GM19023 (cell line): ENCODE data around the gene NOXA1.
"Not testable (repeated sequence)": the region's sequence is repeated elsewhere in the genome, so short reads cannot be mapped to it uniquely, and the experiment has no call there.

Experiments
- ATAC-seq: cut with Tn5 transposase; IDR thresholded peaks from one replicate; pipeline ENCODE4 v1.9.1; 2021; ENCODE audit warnings: mild to moderate bottlenecking, moderate library complexity; ENCODE audit not compliant: unreplicated experiment

NOXA1 gene

GRCh38 chr9:137404961-137405567 is 18.1 kb upstream of the NOXA1 start:
- no peak for ATAC-seq

GRCh38 chr9:137405677-137406081 is 17.5 kb upstream of the NOXA1 start:
- no peak for ATAC-seq

GRCh38 chr9:137406085-137406760 is 17.0 kb upstream of the NOXA1 start:
- ATAC-seq: no peak

- ATAC-seq: no peak
These were observed 16.2 kb upstream of the NOXA1 start for GRCh38 chr9:137406876-137407589.

GRCh38 chr9:137407590-137408300 is 15.4 kb upstream of the NOXA1 start:
- ATAC-seq: no peak

- no peak for ATAC-seq
These were observed 14.4 kb upstream of the NOXA1 start for GRCh38 chr9:137408651-137409405.

GRCh38 chr9:137409515-137409914 is 13.7 kb upstream of the NOXA1 start:
- no peak for ATAC-seq

- ATAC-seq: not testable (repeated sequence)
These were observed 12.8 kb upstream of the NOXA1 start for GRCh38 chr9:137410236-137410890.

- no peak for ATAC-seq
These were observed 12.3 kb upstream of the NOXA1 start for GRCh38 chr9:137410891-137411249.

GRCh38 chr9:137411260-137411644 is 11.9 kb upstream of the NOXA1 start:
- ATAC-seq: no peak

GRCh38 chr9:137411645-137412380 is 11.4 kb upstream of the NOXA1 start:
- no peak for ATAC-seq

- no peak for ATAC-seq
These were observed 10.8 kb upstream of the NOXA1 start for GRCh38 chr9:137412431-137412830.

- ATAC-seq: no peak
These were observed 7.7 kb upstream of the NOXA1 start for GRCh38 chr9:137415451-137415850.

- ATAC-seq: no peak
These were observed 7.1 kb upstream of the NOXA1 start for GRCh38 chr9:137416006-137416562.

GRCh38 chr9:137416563-137417151 is 6.5 kb upstream of the NOXA1 start:
- ATAC-seq: no peak

GRCh38 chr9:137417161-137418021 is 5.8 kb upstream of the NOXA1 start:
- ATAC-seq: no peak

- ATAC-seq: no peak
These were observed 1.2 kb upstream of the NOXA1 start for GRCh38 chr9:137421838-137422603.
